ENCODE data around the gene C17orf100.
"Not testable (repeated sequence)": the region's sequence is repeated elsewhere in the genome, so short reads cannot be mapped to it uniquely, and the experiment has no call there.

C17orf100 gene

DNA sequence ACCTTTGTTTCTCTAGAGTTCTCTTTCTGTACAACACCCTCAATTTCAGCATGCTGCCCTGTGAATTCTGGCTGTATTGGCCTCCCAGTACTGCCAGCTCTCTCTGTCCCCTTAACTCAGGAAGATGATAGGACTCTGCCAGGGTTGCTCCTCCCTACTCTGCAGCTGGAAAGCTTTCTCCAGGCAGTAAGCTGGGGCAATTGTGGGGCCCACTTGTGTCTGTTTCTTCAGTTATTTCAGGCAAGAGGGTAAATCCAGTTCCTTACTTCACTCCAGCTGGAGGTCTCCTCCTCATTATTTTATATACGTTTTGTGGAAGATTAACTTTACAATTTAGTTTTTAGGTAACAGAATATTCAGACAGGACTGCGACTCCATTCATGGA is 9.9 kb downstream of the C17orf100 start:
- H3K27me3 ChIP-seq (ENCODE audit: low read length), result no peaks in the 10 kb centered on the region
- TF ChIP-seq EZH2phosphoT487 (conservative IDR thresholded peaks at IDR 0.05; ENCODE audit: low read length), result no peak
- TF ChIP-seq, protein P1, sequence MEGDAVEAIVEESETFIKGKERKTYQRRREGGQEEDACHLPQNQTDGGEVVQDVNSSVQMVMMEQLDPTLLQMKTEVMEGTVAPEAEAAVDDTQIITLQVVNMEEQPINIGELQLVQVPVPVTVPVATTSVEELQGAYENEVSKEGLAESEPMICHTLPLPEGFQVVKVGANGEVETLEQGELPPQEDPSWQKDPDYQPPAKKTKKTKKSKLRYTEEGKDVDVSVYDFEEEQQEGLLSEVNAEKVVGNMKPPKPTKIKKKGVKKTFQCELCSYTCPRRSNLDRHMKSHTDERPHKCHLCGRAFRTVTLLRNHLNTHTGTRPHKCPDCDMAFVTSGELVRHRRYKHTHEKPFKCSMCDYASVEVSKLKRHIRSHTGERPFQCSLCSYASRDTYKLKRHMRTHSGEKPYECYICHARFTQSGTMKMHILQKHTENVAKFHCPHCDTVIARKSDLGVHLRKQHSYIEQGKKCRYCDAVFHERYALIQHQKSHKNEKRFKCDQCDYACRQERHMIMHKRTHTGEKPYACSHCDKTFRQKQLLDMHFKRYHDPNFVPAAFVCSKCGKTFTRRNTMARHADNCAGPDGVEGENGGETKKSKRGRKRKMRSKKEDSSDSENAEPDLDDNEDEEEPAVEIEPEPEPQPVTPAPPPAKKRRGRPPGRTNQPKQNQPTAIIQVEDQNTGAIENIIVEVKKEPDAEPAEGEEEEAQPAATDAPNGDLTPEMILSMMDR (IDR thresholded peaks at IDR 0.05; ENCODE audit: insufficient read depth, low read length, poor library complexity, severe bottlenecking), result no peak
- no peaks in the 10 kb centered on the region for H4K20me1 ChIP-seq (ENCODE audit: low read depth, low read length)
- H3K9me3 ChIP-seq (ENCODE audit: insufficient read depth, low read length), result no peaks in the 10 kb centered on the region
- H3F3A ChIP-seq (ENCODE audit: insufficient read depth), result no peaks in the 10 kb centered on the region
- H3K4me2 ChIP-seq (ENCODE audit: low read depth, low read length, poor library complexity, severe bottlenecking), result no peak overlapping the region
- no peak overlapping the region for H3K27ac ChIP-seq (ENCODE audit: low read depth, low read length)
- no peak overlapping the region for H3K4me3 ChIP-seq (ENCODE audit: insufficient read depth, low read length, poor library complexity, severe bottlenecking)
- H2AFZ ChIP-seq (ENCODE audit: low read depth, low read length, severe bottlenecking), result no peak overlapping the region
- H3K79me2 ChIP-seq (ENCODE audit: insufficient read depth, low read length), result no peaks in the 10 kb centered on the region
- no peaks in the 10 kb centered on the region for H3K36me3 ChIP-seq (ENCODE audit: low read length)
- no peaks in the 10 kb centered on the region for H3K9me2 ChIP-seq (replicated peaks; ENCODE audit: insufficient read depth, low read length)
- no peak overlapping the region for H3K9ac ChIP-seq (ENCODE audit: low read length)

DNA sequence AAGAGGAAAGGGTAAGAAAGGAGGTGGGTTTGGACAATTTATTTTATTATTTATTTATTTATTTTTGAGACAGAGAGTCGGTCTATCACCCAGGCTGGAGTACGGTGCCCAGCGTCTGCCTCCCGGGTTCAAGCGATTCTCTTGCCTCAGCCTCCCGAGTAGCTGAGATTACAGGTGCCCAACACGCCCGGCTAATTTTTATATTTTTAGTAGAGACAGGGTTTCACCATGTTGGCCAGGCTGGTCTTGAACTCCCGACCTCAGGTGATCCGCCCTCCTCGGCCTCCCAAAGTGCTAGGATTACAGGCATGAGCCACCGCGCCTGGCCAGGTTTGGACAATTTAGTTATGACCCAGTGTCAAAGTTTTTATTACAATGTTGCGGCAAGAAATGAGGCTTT is 11.6 kb downstream of the C17orf100 start:
- H3K79me2 ChIP-seq (ENCODE audit: insufficient read depth, low read length); H3K9me3 ChIP-seq (ENCODE audit: insufficient read depth, low read length); H3K27ac ChIP-seq (ENCODE audit: low read depth, low read length); H3K4me3 ChIP-seq (ENCODE audit: insufficient read depth, low read length, poor library complexity, severe bottlenecking); H4K20me1 ChIP-seq (ENCODE audit: low read depth, low read length); H2AFZ ChIP-seq (ENCODE audit: low read depth, low read length, severe bottlenecking); H3K36me3 ChIP-seq (ENCODE audit: low read length); H3K9ac ChIP-seq (ENCODE audit: low read length); H3F3A ChIP-seq (ENCODE audit: insufficient read depth); H3K9me2 ChIP-seq (replicated peaks; ENCODE audit: insufficient read depth, low read length); H3K27me3 ChIP-seq (ENCODE audit: low read length); H3K4me2 ChIP-seq (ENCODE audit: low read depth, low read length, poor library complexity, severe bottlenecking): not testable (repeated sequence)

DNA sequence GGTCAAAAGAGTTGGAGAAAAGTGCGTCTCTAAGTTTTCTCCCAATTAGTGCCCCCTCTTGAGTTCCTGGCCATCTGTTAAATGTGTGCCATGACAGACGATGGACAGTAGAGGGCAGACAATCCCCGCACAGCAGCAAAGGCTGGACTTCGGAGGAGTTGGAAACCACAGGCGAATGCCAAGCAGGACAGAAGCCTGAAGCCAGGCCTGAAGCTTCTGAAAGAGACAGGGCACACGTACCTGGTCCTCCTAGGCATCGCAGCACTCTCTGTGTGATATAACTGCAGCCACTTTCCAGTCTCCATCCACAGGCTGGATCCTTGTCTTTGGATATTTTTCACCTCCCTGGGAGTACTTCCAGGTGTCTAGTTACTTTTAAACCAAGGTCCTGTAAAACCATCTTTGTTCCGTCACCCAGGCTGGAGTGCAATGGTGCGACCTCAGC is 14.5 kb downstream of the C17orf100 start:
- Histone ChIP-seq H3K4me2 (ENCODE audit: low read depth, low read length, poor library complexity, severe bottlenecking) (no peak overlapping the region), H2AFZ (ENCODE audit: low read depth, low read length, severe bottlenecking) (no peak overlapping the region), H3K9ac (ENCODE audit: low read length) (no peak overlapping the region), H4K20me1 (ENCODE audit: low read depth, low read length) (no peaks in the 10 kb centered on the region), H3K27ac (ENCODE audit: low read depth, low read length) (no peak overlapping the region), H3K27me3 (ENCODE audit: low read length) (no peaks in the 10 kb centered on the region), H3K79me2 (ENCODE audit: insufficient read depth, low read length) (no peaks in the 10 kb centered on the region), H3K9me2 (replicated peaks; ENCODE audit: insufficient read depth, low read length) (no peaks in the 10 kb centered on the region), H3K36me3 (ENCODE audit: low read length) (no peaks in the 10 kb centered on the region), H3F3A (ENCODE audit: insufficient read depth) (no peaks in the 10 kb centered on the region), H3K4me3 (ENCODE audit: insufficient read depth, low read length, poor library complexity, severe bottlenecking) (no peak overlapping the region), H3K9me3 (ENCODE audit: insufficient read depth, low read length) (no peaks in the 10 kb centered on the region)
- TF ChIP-seq, protein P1 (IDR thresholded peaks at IDR 0.05; ENCODE audit: insufficient read depth, low read length, poor library complexity, severe bottlenecking), result peak; percentile 65
- TF ChIP-seq EZH2phosphoT487 (conservative IDR thresholded peaks at IDR 0.05; ENCODE audit: low read length), result no peak

DNA sequence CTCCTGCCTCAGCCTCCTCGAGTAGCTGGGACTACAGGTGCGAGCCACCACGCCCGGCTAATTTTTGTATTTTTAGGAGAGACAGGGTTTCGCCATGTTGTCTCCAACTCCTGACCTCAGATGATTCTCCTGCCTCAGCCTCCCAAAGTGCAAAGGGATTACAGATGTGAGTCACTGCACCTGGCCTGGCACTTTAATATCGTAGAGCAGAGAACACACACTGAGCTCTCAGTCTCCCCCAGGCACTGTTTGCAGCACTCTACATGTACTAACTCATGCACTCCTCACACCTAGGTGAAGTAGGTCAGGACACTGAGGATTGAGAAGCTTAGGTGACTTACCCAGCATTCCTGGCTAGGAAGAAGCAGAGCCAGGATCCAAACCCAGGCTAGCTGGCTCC is 15.0 kb downstream of the C17orf100 start:
- Histone ChIP-seq H3K9me2 (replicated peaks; ENCODE audit: insufficient read depth, low read length) (no peaks in the 10 kb centered on the region), H2AFZ (ENCODE audit: low read depth, low read length, severe bottlenecking) (no peak overlapping the region), H3K4me2 (ENCODE audit: low read depth, low read length, poor library complexity, severe bottlenecking) (no peak overlapping the region), H3K9me3 (ENCODE audit: insufficient read depth, low read length) (no peaks in the 10 kb centered on the region), H3K9ac (ENCODE audit: low read length) (no peak overlapping the region), H3K36me3 (ENCODE audit: low read length) (no peaks in the 10 kb centered on the region), H3K4me3 (ENCODE audit: insufficient read depth, low read length, poor library complexity, severe bottlenecking) (no peak overlapping the region), H3K79me2 (ENCODE audit: insufficient read depth, low read length) (no peaks in the 10 kb centered on the region), H3F3A (ENCODE audit: insufficient read depth) (no peaks in the 10 kb centered on the region), H4K20me1 (ENCODE audit: low read depth, low read length) (no peaks in the 10 kb centered on the region), H3K27ac (ENCODE audit: low read depth, low read length) (no peak overlapping the region), H3K27me3 (ENCODE audit: low read length) (no peaks in the 10 kb centered on the region)
- TF ChIP-seq EZH2phosphoT487 (conservative IDR thresholded peaks at IDR 0.05; ENCODE audit: low read length), result no peak
- TF ChIP-seq, protein P1 (IDR thresholded peaks at IDR 0.05; ENCODE audit: insufficient read depth, low read length, poor library complexity, severe bottlenecking), result no peak
